Mesenchymal stem cell (in vitro differentiated cells and primary cell): ENCODE data around the gene KRTAP12-4.
"Not testable (repeated sequence)": the region's sequence is repeated elsewhere in the genome, so short reads cannot be mapped to it uniquely, and the experiment has no call there.

Source experiments
- DNase-seq: peaks from one replicate; pipeline ENCODE4 v3.0.0-alpha.2; 2013
- H2AFZ ChIP-seq: one replicate; pipeline ENCODE4 v1.6.1; 2013; ENCODE audit warnings: low read depth, mild to moderate bottlenecking, control low read depth, inconsistent platforms, low read length, moderate library complexity
- H2AK5ac ChIP-seq: 2 replicates; pipeline ENCODE4 v1.6.1; 2013; ENCODE audit warnings: low read length, moderate library complexity, mild to moderate bottlenecking, inconsistent platforms; ENCODE audit not compliant: severe bottlenecking
- H2BK120ac ChIP-seq: one replicate; pipeline ENCODE4 v1.6.1; 2013; ENCODE audit warnings: low read depth, mild to moderate bottlenecking, inconsistent platforms, low read length, moderate library complexity
- H2BK12ac ChIP-seq, 2 experiments: one replicate each; pipeline ENCODE4 v1.6.1; 2013; ENCODE audit warnings: inconsistent platforms in 2 of 2, low read length in 2 of 2, mild to moderate bottlenecking in 2 of 2, moderate library complexity in 2 of 2, control low read depth in 1 of 2
- H2BK15ac ChIP-seq: one replicate; pipeline ENCODE4 v1.6.1; 2013; ENCODE audit warnings: mild to moderate bottlenecking, low read depth, inconsistent platforms; ENCODE audit not compliant: poor library complexity, severe bottlenecking
- H2BK5ac ChIP-seq: 2 replicates; pipeline ENCODE4 v1.6.1; 2013; ENCODE audit warnings: low read depth, mild to moderate bottlenecking, low read length, control low read depth, inconsistent platforms; ENCODE audit not compliant: poor library complexity, severe bottlenecking
- H3K14ac ChIP-seq, 2 experiments: one replicate each; pipeline ENCODE4 v1.6.1; 2013; ENCODE audit warnings: inconsistent platforms in 2 of 2, low read length in 2 of 2, control low read depth in 1 of 2, mild to moderate bottlenecking in 1 of 2, moderate library complexity in 1 of 2
- H3K18ac ChIP-seq, 2 experiments: one replicate each; pipeline ENCODE4 v1.6.1; 2013; ENCODE audit warnings: inconsistent platforms in 2 of 2, low read length in 2 of 2, control low read depth in 1 of 2, low read depth in 1 of 2, mild to moderate bottlenecking in 1 of 2
- H3K23ac ChIP-seq, 2 experiments: one replicate each; pipeline ENCODE4 v1.6.1; 2013; ENCODE audit warnings: inconsistent platforms in 2 of 2, low read length in 2 of 2, mild to moderate bottlenecking in 2 of 2, moderate library complexity in 2 of 2, control low read depth in 1 of 2
- H3K27ac ChIP-seq: 2 replicates; pipeline ENCODE4 v1.5.1; 2013; ENCODE audit warnings: mild to moderate bottlenecking, moderate library complexity, low read length, control low read depth, inconsistent platforms; ENCODE audit not compliant: poor library complexity, severe bottlenecking
- H3K27me3 ChIP-seq, 2 experiments: 2 replicates each; pipeline versions ENCODE4 v1.6.1 to v1.7.0; 2013; ENCODE audit warnings: low read length in 2 of 2, mild to moderate bottlenecking in 2 of 2, moderate library complexity in 2 of 2, control low read depth in 1 of 2, inconsistent platforms in 1 of 2; ENCODE audit not compliant: control insufficient read depth in 1 of 2, insufficient read depth in 1 of 2
- H3K36me3 ChIP-seq, 2 experiments: 2 replicates each; pipeline versions ENCODE4 v1.6.1 to v1.7.0; 2013; ENCODE audit warnings: low read length in 2 of 2, control low read depth in 1 of 2, inconsistent platforms in 1 of 2, low read depth in 1 of 2, mild to moderate bottlenecking in 1 of 2; ENCODE audit not compliant: insufficient read depth in 2 of 2, control insufficient read depth in 1 of 2
- H3K4ac ChIP-seq, 2 experiments: one replicate each; pipeline ENCODE4 v1.6.1; 2013; ENCODE audit warnings: inconsistent platforms in 2 of 2, low read length in 2 of 2, mild to moderate bottlenecking in 2 of 2, moderate library complexity in 2 of 2, control low read depth in 1 of 2, low read depth in 1 of 2
- H3K4me1 ChIP-seq: 2 replicates; pipeline ENCODE4 v1.6.1; 2013; ENCODE audit warnings: low read depth, low read length, control low read depth; ENCODE audit not compliant: control insufficient read depth, insufficient read depth
- H3K4me2 ChIP-seq: 2 replicates; pipeline ENCODE4 v1.6.1; 2013; ENCODE audit warnings: low read length, mild to moderate bottlenecking, inconsistent platforms; ENCODE audit not compliant: poor library complexity, severe bottlenecking
- H3K4me3 ChIP-seq, 2 experiments: 2 replicates each; pipeline versions ENCODE4 v1.5.1 to v1.7.0; 2013; ENCODE audit warnings: low read length in 2 of 2, mild to moderate bottlenecking in 2 of 2, control low read depth in 1 of 2, low read depth in 1 of 2; ENCODE audit not compliant: insufficient read depth in 1 of 2
- H3K79me1 ChIP-seq: replicated peaks from 2 replicates; pipeline ENCODE4 v1.6.1; 2013; ENCODE audit warnings: mild to moderate bottlenecking, control low read depth, low read length, inconsistent platforms; ENCODE audit not compliant: poor library complexity, severe bottlenecking
- H3K9ac ChIP-seq: 2 replicates; pipeline ENCODE4 v1.7.0; 2013; ENCODE audit warnings: mild to moderate bottlenecking, low read length, moderate library complexity
- H3K9me3 ChIP-seq: 2 replicates; pipeline ENCODE4 v1.7.0; 2013; ENCODE audit warnings: mild to moderate bottlenecking, low read length; ENCODE audit not compliant: control insufficient read depth
- H4K8ac ChIP-seq: one replicate; pipeline ENCODE4 v1.6.1; 2013; ENCODE audit warnings: inconsistent platforms, mild to moderate bottlenecking, low read length, moderate library complexity
- H4K91ac ChIP-seq: one replicate; pipeline ENCODE4 v1.6.1; 2013; ENCODE audit warnings: mild to moderate bottlenecking, low read length, inconsistent platforms
- WGBS: methylation state at CpG from one replicate; pipeline ENCODE4 v1.1.7; 2013; ENCODE audit warnings: mixed read lengths; 5-methylcytosine and 5-hydroxymethylcytosine counted together

KRTAP12-4 gene

GRCh38 chr21:44647222-44647552, 7.3 kb downstream of the KRTAP12-4 start:
- WGBS: 57% methylated on average over 8 of the region's 8 CpGs
- no peak overlapping the region for H3K4me3 ChIP-seq
- no peak overlapping the region for H3K23ac ChIP-seq
- no peaks in the 10 kb centered on the region for H3K36me3 ChIP-seq
- no peak overlapping the region for H2BK12ac ChIP-seq
- H3K27ac ChIP-seq: no peak overlapping the region
- H4K91ac ChIP-seq: no peak overlapping the region
- H3K9ac ChIP-seq: no peak overlapping the region
- H3K4me1 ChIP-seq: no peaks in the 10 kb centered on the region
- no peak for DNase-seq
- no peaks in the 10 kb centered on the region for H3K79me1 ChIP-seq
- peaks cover 26% of the 10 kb centered on the region for H3K9me3 ChIP-seq
- H3K4me2 ChIP-seq: no peak overlapping the region
- H2AK5ac ChIP-seq: no peak overlapping the region
- H3K14ac ChIP-seq: no peak overlapping the region
- no peak overlapping the region for H3K4ac ChIP-seq
- H2BK5ac ChIP-seq: no peak overlapping the region
- no peak overlapping the region for H4K8ac ChIP-seq
- H3K18ac ChIP-seq: no peak overlapping the region
- H2BK120ac ChIP-seq: no peak overlapping the region
- no peak overlapping the region for H2AFZ ChIP-seq
- no peak overlapping the region for H2BK15ac ChIP-seq
- peaks cover 3 to 10% of the 10 kb centered on the region in 2 experiments for H3K27me3 ChIP-seq

GRCh38 chr21:44646366-44647221, 7.9 kb downstream of the KRTAP12-4 start, which contains the start of gene KRTAP10-11:
TSS of gene KRTAP10-11 (plus strand) at chr21:44646414. CDS start at chr21:44646459, 45 bp downstream.
- H3K14ac ChIP-seq, H3K4ac ChIP-seq, H2BK5ac ChIP-seq: not testable (repeated sequence)

GRCh38 chr21:44644878-44645277, 9.6 kb downstream of the KRTAP12-4 start:
- Histone ChIP-seq H3K9me3 (peaks cover 43% of the 10 kb centered on the region), H3K36me3 (no peaks in the 10 kb centered on the region), H2BK15ac (no peak overlapping the region), H3K4me1 (no peaks in the 10 kb centered on the region), H4K8ac (no peak overlapping the region), H2AFZ (no peak overlapping the region), H2BK5ac (no peak overlapping the region), H2BK120ac (no peak overlapping the region), H3K79me1 (no peaks in the 10 kb centered on the region), H3K4ac (no peak overlapping the region), H2BK12ac (no peak overlapping the region), H3K4me3 (no peak overlapping the region), H3K27me3 (peaks cover 3 to 10% of the 10 kb centered on the region in 2 experiments), H3K4me2 (no peak overlapping the region), H3K18ac (no peak overlapping the region), H2AK5ac (no peak overlapping the region), H4K91ac (no peak overlapping the region), H3K27ac (no peak overlapping the region), H3K14ac (no peak overlapping the region), H3K9ac (no peak overlapping the region), H3K23ac (no peak overlapping the region)
- no peak for DNase-seq
- WGBS: no CpG with 5 or more reads among the region's 2 CpGs

More at GRCh38 chr21:44646366-44647221, 7.9 kb downstream of the KRTAP12-4 start, which contains the start of gene KRTAP10-11:
- WGBS: 77% methylated on average over 21 of the region's 21 CpGs
- H3K4me1 ChIP-seq, H3K4me2 ChIP-seq, H2BK120ac ChIP-seq, H3K4me3 ChIP-seq, H3K9ac ChIP-seq, H3K36me3 ChIP-seq, H2BK15ac ChIP-seq, H3K27me3 ChIP-seq, H3K18ac ChIP-seq, DNase-seq, H3K27ac ChIP-seq, H2AK5ac ChIP-seq, H3K79me1 ChIP-seq, H3K23ac ChIP-seq, H2BK12ac ChIP-seq, H2AFZ ChIP-seq, H4K8ac ChIP-seq: not testable (repeated sequence)
- H4K91ac ChIP-seq: peak within 1 kb of the TSS; percentile 10
- peaks cover 29% of the 10 kb centered on the region for H3K9me3 ChIP-seq

- Histone ChIP-seq H2BK120ac (no peak overlapping the region), H3K4me2 (no peak overlapping the region), H3K27ac (no peak overlapping the region), H3K23ac (no peak overlapping the region), H3K9ac (no peak overlapping the region), H3K9me3 (peaks cover 46% of the 10 kb centered on the region), H2AFZ (no peak overlapping the region), H3K4ac (no peak overlapping the region), H3K4me1 (no peaks in the 10 kb centered on the region), H4K8ac (no peak overlapping the region), H3K79me1 (no peaks in the 10 kb centered on the region), H3K4me3 (no peak overlapping the region), H2BK12ac (no peak overlapping the region), H4K91ac (no peak overlapping the region), H3K14ac (no peak overlapping the region), H2AK5ac (no peak overlapping the region), H3K27me3 (peaks cover 3 to 10% of the 10 kb centered on the region in 2 experiments), H2BK5ac (no peak overlapping the region), H3K18ac (no peak overlapping the region), H3K36me3 (no peaks in the 10 kb centered on the region), H2BK15ac (no peak overlapping the region)
- WGBS: 77% methylated on average over 13 of the region's 14 CpGs
- DNase-seq: no peak
These were observed 10.6 kb downstream of the KRTAP12-4 start for GRCh38 chr21:44643741-44644310.
